Esophagus squamous epithelium (tissue), 4 donors: ENCODE data around the gene CD58.
"Not testable (repeated sequence)": the region's sequence is repeated elsewhere in the genome, so short reads cannot be mapped to it uniquely, and the experiment has no call there.

Experiments used
- POLR2A ChIP-seq, 4 donors: fragments of 450-650 bp; IDR thresholded peaks; one replicate each; pipeline ENCODE4 v1.6.1; 2017; ENCODE audit warnings: antibody characterized with exemption in 4 of 4, mild to moderate bottlenecking in 4 of 4, moderate library complexity in 3 of 4
- TF ChIP-seq, protein P1 (sequence below), 6 experiments: fragments of 450-650 bp in 4 of 6; fragments of 200-600 bp in 2 of 6; sonication (generic) in 2 of 6; IDR thresholded peaks; one replicate each; pipeline ENCODE4 v1.5.1; 2016 to 2019; ENCODE audit warnings: antibody characterized with exemption in 6 of 6, mild to moderate bottlenecking in 4 of 6, moderate library complexity in 4 of 6

DNA sequence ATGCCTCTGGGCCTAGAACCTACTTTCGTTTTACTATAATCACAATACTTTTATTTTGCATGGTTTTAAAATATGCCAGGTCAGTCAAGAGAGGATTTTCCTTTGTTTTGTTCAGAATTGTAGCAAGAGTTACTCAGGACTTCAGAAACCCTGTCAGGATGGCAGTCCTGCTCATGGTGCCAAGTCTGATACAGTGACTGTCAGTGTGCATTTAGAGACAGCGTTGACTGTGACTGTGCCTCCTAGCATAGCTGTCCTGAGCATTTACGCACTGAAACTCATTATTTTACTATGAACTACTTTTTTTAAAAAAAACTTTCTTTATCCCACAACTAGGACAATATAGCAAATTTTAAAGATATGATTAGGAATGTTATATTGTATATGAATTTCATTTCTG, 23.2 kb upstream of the CD58 start:
- TF ChIP-seq, protein P1, sequence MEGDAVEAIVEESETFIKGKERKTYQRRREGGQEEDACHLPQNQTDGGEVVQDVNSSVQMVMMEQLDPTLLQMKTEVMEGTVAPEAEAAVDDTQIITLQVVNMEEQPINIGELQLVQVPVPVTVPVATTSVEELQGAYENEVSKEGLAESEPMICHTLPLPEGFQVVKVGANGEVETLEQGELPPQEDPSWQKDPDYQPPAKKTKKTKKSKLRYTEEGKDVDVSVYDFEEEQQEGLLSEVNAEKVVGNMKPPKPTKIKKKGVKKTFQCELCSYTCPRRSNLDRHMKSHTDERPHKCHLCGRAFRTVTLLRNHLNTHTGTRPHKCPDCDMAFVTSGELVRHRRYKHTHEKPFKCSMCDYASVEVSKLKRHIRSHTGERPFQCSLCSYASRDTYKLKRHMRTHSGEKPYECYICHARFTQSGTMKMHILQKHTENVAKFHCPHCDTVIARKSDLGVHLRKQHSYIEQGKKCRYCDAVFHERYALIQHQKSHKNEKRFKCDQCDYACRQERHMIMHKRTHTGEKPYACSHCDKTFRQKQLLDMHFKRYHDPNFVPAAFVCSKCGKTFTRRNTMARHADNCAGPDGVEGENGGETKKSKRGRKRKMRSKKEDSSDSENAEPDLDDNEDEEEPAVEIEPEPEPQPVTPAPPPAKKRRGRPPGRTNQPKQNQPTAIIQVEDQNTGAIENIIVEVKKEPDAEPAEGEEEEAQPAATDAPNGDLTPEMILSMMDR (IDR thresholded peaks at IDR 0.05): not testable (repeated sequence)
- TF ChIP-seq POLR2A (IDR thresholded peaks at IDR 0.05): not testable (repeated sequence)
